ENCODE results near the gene RAP1B.

GRCh38 chr12:68614769-68615168 lies 4.1 kb downstream of the RAP1B start:
- no peak for TF ChIP-seq CTCF (IDR thresholded peaks at IDR 0.05)
- no peak for TF ChIP-seq POLR2A (IDR thresholded peaks at IDR 0.05)
- TF ChIP-seq POLR2AphosphoS5 (IDR thresholded peaks at IDR 0.05): no peak
- TF ChIP-seq EP300 (IDR thresholded peaks at IDR 0.05; ENCODE audit: low read depth): no peak
